A673 (cell line): ENCODE data around the gene CDC42EP4. TPM values are rescaled to one million over a fixed set of nuclear protein-coding genes. Genes with fewer than 3 reads are reported as not detected.
"Not testable (repeated sequence)": the region's sequence is repeated elsewhere in the genome, so short reads cannot be mapped to it uniquely, and the experiment has no call there.

Experiments used
- BruUV-seq: library from RNA; stranded (reverse); fragments of 400-500 nt; replicated peaks from 2 replicates; lab custom pipeline; 2021; lab: Mats Ljungman, UMichigan
- CTCF ChIA-PET: fragments of 300-600 bp; sonication (Branson Sonifier 250); formaldehyde crosslinking; loops from one replicate; lab custom pipeline; 2022; ENCODE audit warnings: antibody characterized with exemption; lab: Charles Lee
- POLR2A ChIA-PET: fragments of 300-600 bp; sonication (Branson Sonifier 250); formaldehyde crosslinking; loops from one replicate; lab custom pipeline; 2022; ENCODE audit warnings: antibody characterized with exemption; ENCODE audit not compliant: low non-redundant PET; lab: Charles Lee
- DNase-seq: peaks from one replicate; pipeline ENCODE4 v3.0.0-alpha.2; 2015; ENCODE audit warnings: low spot score
- H3K27ac ChIP-seq: fragments of 200-600 bp; sonication (generic); 2 replicates; pipeline ENCODE4 v1.5.1; 2016; ENCODE audit warnings: mixed run types, low read depth, mild to moderate bottlenecking, mixed read lengths, antibody characterized with exemption, low read length; ENCODE audit not compliant: poor library complexity, severe bottlenecking
- H3K27me3 ChIP-seq: fragments of 200-600 bp; sonication (generic); replicated peaks from 2 replicates; pipeline ENCODE4 v1.6.1; 2017; ENCODE audit warnings: mixed run types, low read depth, mild to moderate bottlenecking, mixed read lengths, antibody characterized with exemption, low read length; ENCODE audit not compliant: insufficient read depth, poor library complexity
- H3K36me3 ChIP-seq: fragments of 200-600 bp; sonication (generic); 2 replicates; pipeline ENCODE4 v1.6.1; 2016; ENCODE audit warnings: mixed run types, mild to moderate bottlenecking, mixed read lengths, antibody characterized with exemption, low read length; ENCODE audit not compliant: insufficient read depth, poor library complexity, severe bottlenecking
- H3K4me1 ChIP-seq: fragments of 200-600 bp; sonication (generic); 2 replicates; pipeline ENCODE4 v1.6.1; 2017; ENCODE audit warnings: mixed run types, mild to moderate bottlenecking, mixed read lengths, antibody characterized with exemption, low read length; ENCODE audit not compliant: insufficient read depth, poor library complexity, severe bottlenecking
- H3K4me3 ChIP-seq: fragments of 200-600 bp; sonication (generic); 2 replicates; pipeline ENCODE4 v1.5.1; 2016; ENCODE audit warnings: low read depth, mixed run types, mild to moderate bottlenecking, mixed read lengths, low read length; ENCODE audit not compliant: poor library complexity, severe bottlenecking
- H3K9me3 ChIP-seq: fragments of 200-600 bp; sonication (generic); 2 replicates; pipeline ENCODE4 v1.6.1; 2016; ENCODE audit warnings: mixed run types, low read depth, mild to moderate bottlenecking, mixed read lengths, antibody characterized with exemption, low read length; ENCODE audit not compliant: poor library complexity, severe bottlenecking
- CTCF ChIP-seq: fragments of 300-800, 200-600 bp; sonication (generic); conservative IDR thresholded peaks from 2 replicates; pipeline ENCODE4 v1.5.1; 2017; ENCODE audit warnings: low read depth, mild to moderate bottlenecking, antibody characterized with exemption, low read length, moderate library complexity, mixed read lengths
- EZH2 ChIP-seq: fragments of 200-600 bp; sonication (generic); IDR thresholded peaks from 2 replicates; pipeline ENCODE4 v1.6.1; 2017; ENCODE audit warnings: borderline replicate concordance, low read depth, mild to moderate bottlenecking, mixed read lengths, antibody characterized with exemption, low read length; ENCODE audit not compliant: poor library complexity, severe bottlenecking
- intact Hi-C: fragments of 100-400 bp; cut with micrococcal nuclease; formaldehyde crosslinking; loops from one replicate; pipeline ENCODE4 v1.10.0; 2022; ENCODE audit not compliant: unreplicated experiment
- total RNA-seq: library from RNA; stranded (reverse); gene quantifications from 2 replicates; pipeline ENCODE4 v1.2.3, GENCODE V29; 2021

The CDC42EP4 gene
- total RNA-seq, 1 experiment from 2014 or later: 37.5 TPM

DNA sequence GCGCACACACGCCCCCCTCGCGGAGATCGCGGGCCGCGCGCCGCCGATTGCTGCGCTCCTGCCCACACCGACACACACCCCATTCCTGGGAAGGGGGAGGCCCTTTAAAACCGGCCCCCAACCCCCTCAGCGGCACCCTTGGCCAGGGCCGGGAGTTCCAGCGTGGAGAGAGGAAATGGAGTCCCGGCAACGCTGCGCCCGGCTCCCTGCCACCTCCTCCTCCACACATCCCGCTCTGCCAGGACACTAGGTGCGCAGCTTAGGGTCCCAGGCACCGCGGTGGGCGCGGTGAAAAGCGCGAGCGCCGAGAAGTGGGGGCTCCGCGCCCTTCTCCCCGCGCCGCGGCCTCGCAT, 397 bp downstream of the CDC42EP4 start:
- CTCF ChIA-PET: interaction anchor here (1.0 to 1.7 kb wide), 2 partner anchors 32 to 888 kb away, joined by 3 to 6 read pairs; no protein-coding TSS in a partner anchor
- no peaks in the 10 kb centered on the region for H3K9me3 ChIP-seq
- no peaks in the 10 kb centered on the region for H3K27me3 ChIP-seq
- no peaks in the 10 kb centered on the region for H3K36me3 ChIP-seq
- peak overlapping the region; percentile 99 for H3K4me3 ChIP-seq
- intact Hi-C loops: loop anchor here (2.0 kb wide), 2 partner anchors 31 to 59 kb away; no protein-coding TSS in a partner anchor
- H3K27ac ChIP-seq: peak overlapping the region; percentile 91
- no peak for TF ChIP-seq EZH2
- no peak for TF ChIP-seq CTCF
- no TSS peak for BruUV-seq
- H3K4me1 ChIP-seq: peaks cover 31% of the 10 kb centered on the region
- POLR2A ChIA-PET: no interaction called here
- DNase-seq: peak; percentile 53

GRCh38 chr17:73309727-73310596, 1.8 kb downstream of the CDC42EP4 start:
- intact Hi-C loops: loop anchor here (2.0 kb wide), 2 partner anchors 33 to 61 kb away; no protein-coding TSS in a partner anchor
- POLR2A ChIA-PET: no interaction called here
- Histone ChIP-seq H3K4me3 (peak overlapping the region; percentile 99), H3K36me3 (no peaks in the 10 kb centered on the region), H3K4me1 (peaks cover 44% of the 10 kb centered on the region), H3K27ac (peak overlapping the region; percentile 91), H3K27me3 (no peaks in the 10 kb centered on the region), H3K9me3 (no peaks in the 10 kb centered on the region)
- CTCF ChIA-PET: interaction anchor here (1.0 to 1.7 kb wide), 3 partner anchors 33 to 890 kb away, joined by 3 to 7 read pairs (median 6); no protein-coding TSS in a partner anchor
- BruUV-seq: TSS peak; percentile 54
- TF ChIP-seq EZH2 (no peak), CTCF (no peak)
- peak; percentile 63 for DNase-seq

- intact Hi-C loops, H3K36me3 ChIP-seq, DNase-seq, POLR2A ChIA-PET, H3K9me3 ChIP-seq, CTCF ChIA-PET, BruUV-seq, H3K4me3 ChIP-seq, H3K27me3 ChIP-seq, H3K27ac ChIP-seq: not testable (repeated sequence)
- peaks cover 54% of the 10 kb centered on the region for H3K4me1 ChIP-seq
Measured at GRCh38 chr17:73308959-73309358, 2.8 kb downstream of the CDC42EP4 start.
